ENCODE data around the gene SLC66A1.

- TF ChIP-seq POLR2A (IDR thresholded peaks at IDR 0.05), result no peak
- TF ChIP-seq CTCF (IDR thresholded peaks at IDR 0.05), result no peak
- TF ChIP-seq POLR2AphosphoS5 (IDR thresholded peaks at IDR 0.05), result no peak
- TF ChIP-seq EP300 (IDR thresholded peaks at IDR 0.05), result no peak
These were observed 64.6 kb downstream of the SLC66A1 start for GRCh38 chr1:19376428-19377372.
